HEK293 (cell line): ENCODE measurements around the gene CFAP69.

Experiments
- GFI1B ChIP-seq: fragments of 450-650 bp; formaldehyde crosslinking; IDR thresholded peaks from 2 replicates; pipeline ENCODE4 v1.5.1; 2016; ENCODE audit warnings: missing biosample characterization, missing genetic modification characterization
- GLIS2 ChIP-seq: fragments of 450-650 bp; formaldehyde crosslinking; IDR thresholded peaks from 2 replicates; pipeline ENCODE4 v1.5.1; 2016; ENCODE audit warnings: missing biosample characterization, missing genetic modification characterization
- IKZF3 ChIP-seq: fragments of 450-650 bp; IDR thresholded peaks from 2 replicates; pipeline ENCODE4 v1.5.0; 2018; ENCODE audit warnings: missing biosample characterization, mild to moderate bottlenecking, missing genetic modification characterization, moderate library complexity
- INSM2 ChIP-seq: fragments of 450-650 bp; formaldehyde crosslinking; IDR thresholded peaks from 2 replicates; pipeline ENCODE4 v1.5.1; 2016; ENCODE audit warnings: missing biosample characterization, missing genetic modification characterization
- OSR2 ChIP-seq: fragments of 450-650 bp; formaldehyde crosslinking; IDR thresholded peaks from 2 replicates; pipeline ENCODE4 v1.5.1; 2016; ENCODE audit warnings: missing biosample characterization, missing genetic modification characterization
- OVOL3 ChIP-seq: fragments of 450-650 bp; formaldehyde crosslinking; IDR thresholded peaks from 2 replicates; pipeline ENCODE4 v1.5.1; 2016; ENCODE audit warnings: missing biosample characterization, missing genetic modification characterization
- PRDM4 ChIP-seq: fragments of 450-650 bp; formaldehyde crosslinking; IDR thresholded peaks from 2 replicates; pipeline ENCODE4 v1.5.1; 2017; ENCODE audit warnings: missing biosample characterization, missing genetic modification characterization
- SP3 ChIP-seq: fragments of 450-650 bp; formaldehyde crosslinking; IDR thresholded peaks from 2 replicates; pipeline ENCODE4 v1.5.1; 2016; ENCODE audit warnings: missing biosample characterization, missing genetic modification characterization
- TCF7L2 ChIP-seq: IDR thresholded peaks from 2 replicates; pipeline ENCODE4 v1.6.1; 2011; ENCODE audit warnings: low read depth, mild to moderate bottlenecking, inconsistent platforms, low read length, moderate library complexity, borderline replicate concordance
- ZBTB21 ChIP-seq: fragments of 450-650 bp; formaldehyde crosslinking; IDR thresholded peaks from 2 replicates; pipeline ENCODE4 v1.5.1; 2017; ENCODE audit warnings: missing biosample characterization, missing genetic modification characterization
- ZBTB8A ChIP-seq: fragments of 450-650 bp; formaldehyde crosslinking; IDR thresholded peaks from 2 replicates; pipeline ENCODE4 v1.5.1; 2016; ENCODE audit warnings: missing biosample characterization, missing genetic modification characterization
- ZFP69B ChIP-seq: fragments of 450-650 bp; formaldehyde crosslinking; IDR thresholded peaks from 2 replicates; pipeline ENCODE4 v1.5.1; 2016; ENCODE audit warnings: missing biosample characterization, missing genetic modification characterization
- ZNF146 ChIP-seq: fragments of 450-650 bp; formaldehyde crosslinking; IDR thresholded peaks from 2 replicates; pipeline ENCODE4 v1.5.1; 2016; ENCODE audit warnings: missing biosample characterization, missing genetic modification characterization
- ZNF184 ChIP-seq: fragments of 450-650 bp; IDR thresholded peaks from 2 replicates; pipeline ENCODE4 v1.5.1; 2018; ENCODE audit warnings: missing biosample characterization, mild to moderate bottlenecking, missing genetic modification characterization
- ZNF266 ChIP-seq: fragments of 450-650 bp; formaldehyde crosslinking; IDR thresholded peaks from 2 replicates; pipeline ENCODE4 v1.5.1; 2016; ENCODE audit warnings: missing biosample characterization, missing genetic modification characterization, low read depth
- ZNF302 ChIP-seq: fragments of 450-650 bp; formaldehyde crosslinking; IDR thresholded peaks from 2 replicates; pipeline ENCODE4 v1.5.1; 2016; ENCODE audit warnings: missing biosample characterization, missing genetic modification characterization, low read depth
- ZNF529 ChIP-seq: fragments of 450-650 bp; formaldehyde crosslinking; IDR thresholded peaks from 2 replicates; pipeline ENCODE4 v1.5.1; 2017; ENCODE audit warnings: missing genetic modification characterization, missing biosample characterization; ENCODE audit not compliant: insufficient replicate concordance
- ZNF558 ChIP-seq: fragments of 450-650 bp; formaldehyde crosslinking; IDR thresholded peaks from 2 replicates; pipeline ENCODE4 v1.5.1; 2016; ENCODE audit warnings: missing biosample characterization, missing genetic modification characterization
- ZNF624 ChIP-seq: fragments of 450-650 bp; formaldehyde crosslinking; IDR thresholded peaks from 2 replicates; pipeline ENCODE4 v1.5.1; 2017; ENCODE audit warnings: missing biosample characterization, missing genetic modification characterization
- ZNF626 ChIP-seq: fragments of 450-650 bp; sonication (Bioruptor Pico); formaldehyde crosslinking; IDR thresholded peaks from 2 replicates; pipeline ENCODE4 v1.5.1; 2018; ENCODE audit warnings: missing biosample characterization, missing genetic modification characterization, inconsistent platforms
- ZNF747 ChIP-seq: fragments of 450-650 bp; formaldehyde crosslinking; IDR thresholded peaks from 2 replicates; pipeline ENCODE4 v1.5.1; 2016; ENCODE audit warnings: missing biosample characterization, missing genetic modification characterization
- ZNF768 ChIP-seq: fragments of 450-650 bp; formaldehyde crosslinking; IDR thresholded peaks from 2 replicates; pipeline ENCODE4 v1.5.1; 2018; ENCODE audit warnings: missing biosample characterization, mild to moderate bottlenecking, missing genetic modification characterization
- ZNF792 ChIP-seq: fragments of 450-650 bp; formaldehyde crosslinking; IDR thresholded peaks from 2 replicates; pipeline ENCODE4 v1.5.1; 2016; ENCODE audit warnings: missing biosample characterization, missing genetic modification characterization
- TF ChIP-seq, protein P1 (sequence below): fragments of 450-650 bp; formaldehyde crosslinking; IDR thresholded peaks from 2 replicates; pipeline ENCODE4 v1.5.1; 2017; ENCODE audit warnings: missing biosample characterization, missing genetic modification characterization
- TF ChIP-seq, protein P2 (sequence below): fragments of 450-650 bp; formaldehyde crosslinking; conservative IDR thresholded peaks from 2 replicates; pipeline ENCODE4 v1.5.1; 2016; ENCODE audit warnings: low read depth, missing biosample characterization, missing genetic modification characterization
- TF ChIP-seq, protein P3 (sequence below): fragments of 450-650 bp; formaldehyde crosslinking; IDR thresholded peaks from 2 replicates; pipeline ENCODE4 v1.5.1; 2016; ENCODE audit warnings: missing biosample characterization, missing genetic modification characterization

Gene CFAP69

DNA sequence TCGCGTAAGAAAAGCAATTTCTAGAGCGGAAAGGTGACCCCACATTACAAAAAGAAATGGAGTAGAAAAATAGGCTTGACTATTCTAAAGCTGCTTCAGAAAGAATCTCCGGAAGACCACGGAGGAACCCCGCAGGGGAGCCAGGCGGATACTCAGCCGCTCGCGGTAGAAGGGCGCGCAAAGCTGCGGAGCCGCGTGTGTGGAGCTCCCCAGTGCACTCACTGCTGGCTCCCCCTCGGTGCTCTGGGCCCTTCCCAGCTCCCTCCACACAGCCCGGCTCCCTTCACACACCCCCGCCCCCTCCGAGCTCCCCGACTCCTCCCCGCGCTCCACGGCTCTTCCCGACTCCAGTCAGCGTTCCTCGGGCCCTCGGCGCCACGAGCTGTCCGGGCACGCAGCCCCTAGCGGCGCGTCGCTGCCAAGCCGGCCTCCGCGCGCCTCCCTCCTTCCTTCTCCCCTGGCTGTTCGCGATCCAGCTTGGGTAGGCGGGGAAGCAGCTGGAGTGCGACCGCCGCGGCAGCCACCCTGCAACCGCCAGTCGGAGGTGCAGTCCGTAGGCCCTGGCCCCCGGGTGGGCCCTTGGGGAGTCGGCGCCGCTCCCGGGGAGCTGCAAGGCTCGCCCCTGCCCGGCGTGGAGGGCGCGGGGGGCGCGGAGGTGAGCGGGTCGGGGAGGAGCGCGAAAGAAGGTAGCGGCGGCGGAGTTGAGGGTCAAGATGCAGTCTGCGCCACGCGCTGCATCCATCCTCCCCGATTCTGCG lies 33.4 kb upstream of the CFAP69 start, which contains the start of gene STEAP2 (continued):
- TF ChIP-seq TCF7L2 (no peak), IKZF3 (tag by site-specific recombination) (peak; percentile 91), ZNF626 (tag by site-specific recombination) (no peak), ZBTB8A (tag by site-specific recombination) (peak; percentile 58), INSM2 (tag by site-specific recombination) (no peak), ZNF266 (tag by site-specific recombination) (no peak), ZNF529 (no peak), ZNF747 (tag by site-specific recombination) (no peak), SP3 (tag by site-specific recombination) (peak; percentile 49), GLIS2 (tag by site-specific recombination) (peak; percentile 94), ZBTB21 (tag by site-specific recombination) (no peak), ZFP69B (peak; percentile 43; the same call in 1 of the 2 replicates), GFI1B (tag by site-specific recombination) (no peak), ZNF302 (no peak), ZNF184 (tag by site-specific recombination) (no peak), ZNF768 (tag by site-specific recombination) (no peak), ZNF146 (tag by site-specific recombination) (no peak; the same call in 1 of the 2 replicates), OVOL3 (tag by site-specific recombination) (no peak), PRDM4 (tag by site-specific recombination) (no peak), ZNF792 (tag by site-specific recombination) (no peak), ZNF558 (tag by site-specific recombination) (no peak), OSR2 (no peak), ZNF624 (tag by site-specific recombination) (no peak)
- TF ChIP-seq, protein P1, sequence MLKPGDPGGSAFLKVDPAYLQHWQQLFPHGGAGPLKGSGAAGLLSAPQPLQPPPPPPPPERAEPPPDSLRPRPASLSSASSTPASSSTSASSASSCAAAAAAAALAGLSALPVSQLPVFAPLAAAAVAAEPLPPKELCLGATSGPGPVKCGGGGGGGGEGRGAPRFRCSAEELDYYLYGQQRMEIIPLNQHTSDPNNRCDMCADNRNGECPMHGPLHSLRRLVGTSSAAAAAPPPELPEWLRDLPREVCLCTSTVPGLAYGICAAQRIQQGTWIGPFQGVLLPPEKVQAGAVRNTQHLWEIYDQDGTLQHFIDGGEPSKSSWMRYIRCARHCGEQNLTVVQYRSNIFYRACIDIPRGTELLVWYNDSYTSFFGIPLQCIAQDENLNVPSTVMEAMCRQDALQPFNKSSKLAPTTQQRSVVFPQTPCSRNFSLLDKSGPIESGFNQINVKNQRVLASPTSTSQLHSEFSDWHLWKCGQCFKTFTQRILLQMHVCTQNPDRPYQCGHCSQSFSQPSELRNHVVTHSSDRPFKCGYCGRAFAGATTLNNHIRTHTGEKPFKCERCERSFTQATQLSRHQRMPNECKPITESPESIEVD (tag by site-specific recombination): no peak
- TF ChIP-seq, protein P2, sequence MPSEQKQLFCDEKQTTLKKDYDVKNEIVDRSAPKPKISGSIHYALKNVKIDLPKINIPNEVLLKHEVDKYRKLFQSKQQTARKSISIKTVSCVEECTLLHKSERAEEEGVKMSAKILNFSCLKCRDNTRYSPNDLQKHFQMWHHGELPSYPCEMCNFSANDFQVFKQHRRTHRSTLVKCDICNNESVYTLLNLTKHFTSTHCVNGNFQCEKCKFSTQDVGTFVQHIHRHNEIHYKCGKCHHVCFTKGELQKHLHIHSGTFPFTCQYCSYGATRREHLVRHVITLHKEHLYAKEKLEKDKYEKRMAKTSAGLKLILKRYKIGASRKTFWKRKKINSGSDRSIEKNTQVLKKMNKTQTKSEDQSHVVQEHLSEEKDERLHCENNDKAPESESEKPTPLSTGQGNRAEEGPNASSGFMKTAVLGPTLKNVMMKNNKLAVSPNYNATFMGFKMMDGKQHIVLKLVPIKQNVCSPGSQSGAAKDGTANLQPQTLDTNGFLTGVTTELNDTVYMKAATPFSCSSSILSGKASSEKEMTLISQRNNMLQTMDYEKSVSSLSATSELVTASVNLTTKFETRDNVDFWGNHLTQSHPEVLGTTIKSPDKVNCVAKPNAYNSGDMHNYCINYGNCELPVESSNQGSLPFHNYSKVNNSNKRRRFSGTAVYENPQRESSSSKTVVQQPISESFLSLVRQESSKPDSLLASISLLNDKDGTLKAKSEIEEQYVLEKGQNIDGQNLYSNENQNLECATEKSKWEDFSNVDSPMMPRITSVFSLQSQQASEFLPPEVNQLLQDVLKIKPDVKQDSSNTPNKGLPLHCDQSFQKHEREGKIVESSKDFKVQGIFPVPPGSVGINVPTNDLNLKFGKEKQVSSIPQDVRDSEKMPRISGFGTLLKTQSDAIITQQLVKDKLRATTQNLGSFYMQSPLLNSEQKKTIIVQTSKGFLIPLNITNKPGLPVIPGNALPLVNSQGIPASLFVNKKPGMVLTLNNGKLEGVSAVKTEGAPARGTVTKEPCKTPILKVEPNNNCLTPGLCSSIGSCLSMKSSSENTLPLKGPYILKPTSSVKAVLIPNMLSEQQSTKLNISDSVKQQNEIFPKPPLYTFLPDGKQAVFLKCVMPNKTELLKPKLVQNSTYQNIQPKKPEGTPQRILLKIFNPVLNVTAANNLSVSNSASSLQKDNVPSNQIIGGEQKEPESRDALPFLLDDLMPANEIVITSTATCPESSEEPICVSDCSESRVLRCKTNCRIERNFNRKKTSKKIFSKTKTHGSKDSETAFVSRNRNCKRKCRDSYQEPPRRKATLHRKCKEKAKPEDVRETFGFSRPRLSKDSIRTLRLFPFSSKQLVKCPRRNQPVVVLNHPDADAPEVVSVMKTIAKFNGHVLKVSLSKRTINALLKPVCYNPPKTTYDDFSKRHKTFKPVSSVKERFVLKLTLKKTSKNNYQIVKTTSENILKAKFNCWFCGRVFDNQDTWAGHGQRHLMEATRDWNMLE (tag by site-specific recombination): no peak
- TF ChIP-seq, protein P3, sequence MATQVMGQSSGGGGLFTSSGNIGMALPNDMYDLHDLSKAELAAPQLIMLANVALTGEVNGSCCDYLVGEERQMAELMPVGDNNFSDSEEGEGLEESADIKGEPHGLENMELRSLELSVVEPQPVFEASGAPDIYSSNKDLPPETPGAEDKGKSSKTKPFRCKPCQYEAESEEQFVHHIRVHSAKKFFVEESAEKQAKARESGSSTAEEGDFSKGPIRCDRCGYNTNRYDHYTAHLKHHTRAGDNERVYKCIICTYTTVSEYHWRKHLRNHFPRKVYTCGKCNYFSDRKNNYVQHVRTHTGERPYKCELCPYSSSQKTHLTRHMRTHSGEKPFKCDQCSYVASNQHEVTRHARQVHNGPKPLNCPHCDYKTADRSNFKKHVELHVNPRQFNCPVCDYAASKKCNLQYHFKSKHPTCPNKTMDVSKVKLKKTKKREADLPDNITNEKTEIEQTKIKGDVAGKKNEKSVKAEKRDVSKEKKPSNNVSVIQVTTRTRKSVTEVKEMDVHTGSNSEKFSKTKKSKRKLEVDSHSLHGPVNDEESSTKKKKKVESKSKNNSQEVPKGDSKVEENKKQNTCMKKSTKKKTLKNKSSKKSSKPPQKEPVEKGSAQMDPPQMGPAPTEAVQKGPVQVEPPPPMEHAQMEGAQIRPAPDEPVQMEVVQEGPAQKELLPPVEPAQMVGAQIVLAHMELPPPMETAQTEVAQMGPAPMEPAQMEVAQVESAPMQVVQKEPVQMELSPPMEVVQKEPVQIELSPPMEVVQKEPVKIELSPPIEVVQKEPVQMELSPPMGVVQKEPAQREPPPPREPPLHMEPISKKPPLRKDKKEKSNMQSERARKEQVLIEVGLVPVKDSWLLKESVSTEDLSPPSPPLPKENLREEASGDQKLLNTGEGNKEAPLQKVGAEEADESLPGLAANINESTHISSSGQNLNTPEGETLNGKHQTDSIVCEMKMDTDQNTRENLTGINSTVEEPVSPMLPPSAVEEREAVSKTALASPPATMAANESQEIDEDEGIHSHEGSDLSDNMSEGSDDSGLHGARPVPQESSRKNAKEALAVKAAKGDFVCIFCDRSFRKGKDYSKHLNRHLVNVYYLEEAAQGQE (tag by site-specific recombination): peak; percentile 16; the same call in 1 of the 2 replicates
